HG02970 (cell line): Measurements from ENCODE around the gene MEG3.
"Not testable (repeated sequence)": the region's sequence is repeated elsewhere in the genome, so short reads cannot be mapped to it uniquely, and the experiment has no call there.

ENCODE experiments used
- ATAC-seq: cut with Tn5 transposase; IDR thresholded peaks from one replicate; pipeline ENCODE4 v1.9.1; 2021; ENCODE audit warnings: mild to moderate bottlenecking, moderate library complexity, moderate number of reproducible peaks; ENCODE audit not compliant: unreplicated experiment, low FRiP score

The MEG3 gene

GRCh38 chr14:100810861-100811461 lies 15.0 kb upstream of the MEG3 start:
- no peak for ATAC-seq

DNA sequence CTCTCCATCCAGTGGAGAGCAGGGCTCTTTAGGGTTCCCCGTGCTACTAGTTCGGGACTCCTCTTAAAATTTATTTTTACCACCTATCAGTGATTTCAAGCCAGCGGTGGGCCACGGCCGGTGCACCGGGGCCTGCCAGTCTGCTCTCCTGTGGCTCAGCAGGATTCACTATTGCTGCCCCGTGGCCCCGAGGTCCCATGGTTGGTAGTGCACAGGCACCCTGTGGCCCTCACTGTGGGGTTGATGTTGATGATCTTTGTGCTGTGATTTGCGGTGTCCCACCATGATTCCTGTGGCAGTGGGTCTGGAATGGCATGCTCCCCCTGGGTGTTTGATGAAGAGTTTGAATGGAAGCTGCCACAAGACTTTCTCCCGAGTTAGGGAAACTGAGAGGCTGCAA lies 12.6 kb upstream of the MEG3 start:
- no peak for ATAC-seq

GRCh38 chr14:100815478-100816285 lies 10.2 kb upstream of the MEG3 start:
- ATAC-seq: no peak

DNA sequence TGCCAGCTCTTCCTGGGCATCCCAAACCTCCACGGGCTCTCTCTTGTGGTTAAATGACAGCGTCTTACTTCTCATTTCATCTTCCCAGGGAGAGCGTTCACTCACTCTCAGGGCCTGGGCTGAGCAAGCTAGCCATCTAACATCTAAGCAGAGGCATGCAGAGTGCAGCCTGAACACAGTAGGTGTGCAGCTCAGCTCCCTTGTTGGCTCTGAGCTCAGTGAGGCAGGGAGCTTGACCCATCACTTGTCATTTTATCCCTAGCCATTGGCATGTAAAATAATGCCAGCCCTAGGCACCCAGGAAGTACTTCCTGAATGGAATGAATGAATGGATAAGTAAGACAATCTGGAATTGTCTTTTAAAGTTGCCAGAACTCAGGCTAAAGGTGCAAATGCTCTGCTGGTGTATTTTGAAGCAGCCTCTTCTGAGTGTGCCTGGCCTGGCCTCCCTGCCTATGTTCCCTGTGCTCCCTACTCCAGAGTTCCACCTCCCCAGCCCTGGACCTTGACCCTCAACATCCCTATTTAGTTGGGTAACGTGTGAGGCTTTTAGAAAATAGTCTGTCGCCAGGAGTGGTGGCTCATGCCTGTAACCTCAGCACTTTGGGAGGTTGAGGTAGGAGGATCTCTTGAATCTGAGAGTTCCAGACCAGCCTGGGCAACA lies 9.5 kb upstream of the MEG3 start:
- no peak for ATAC-seq

- ATAC-seq: no peak
Observed at GRCh38 chr14:100816950-100817901, 8.7 kb upstream of the MEG3 start.

GRCh38 chr14:100818221-100818699 lies 7.7 kb upstream of the MEG3 start:
- no peak for ATAC-seq

DNA sequence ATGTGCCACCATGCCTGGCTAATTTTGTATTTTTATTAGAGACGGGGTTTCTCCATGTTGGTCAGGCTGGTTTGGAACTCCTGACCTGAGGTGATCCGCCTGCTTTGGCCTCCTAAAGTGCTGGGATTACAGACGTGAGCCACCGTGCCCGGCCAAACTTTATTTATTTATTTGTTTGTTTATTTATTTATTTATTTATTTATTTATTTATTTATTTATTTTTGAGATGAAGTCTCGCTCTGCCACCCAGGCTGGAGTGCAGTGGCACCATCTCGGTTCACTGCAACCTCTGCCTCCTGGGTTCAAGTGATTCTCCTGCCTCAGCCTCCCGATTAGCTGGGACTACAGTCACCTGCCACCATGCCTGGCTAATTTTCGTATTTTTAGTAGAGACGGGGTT lies 7.0 kb upstream of the MEG3 start:
- ATAC-seq: not testable (repeated sequence)

DNA sequence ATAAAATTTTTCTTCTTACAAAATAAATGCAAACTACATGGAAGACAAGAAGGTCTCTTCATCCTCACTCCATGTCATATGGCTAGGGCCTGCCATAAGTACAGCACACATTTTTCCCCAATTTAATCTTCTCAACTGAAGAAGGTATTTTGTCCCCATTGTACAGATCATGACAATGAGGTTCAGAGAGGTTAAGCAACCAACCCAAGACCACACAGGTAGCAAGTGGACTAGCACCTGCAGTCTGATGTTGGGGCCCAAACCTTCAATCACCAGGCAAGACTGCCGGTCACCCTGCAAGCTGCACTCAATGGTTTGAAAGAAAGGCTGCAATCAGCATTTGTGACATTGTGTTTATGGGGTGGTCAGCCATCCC lies 6.5 kb upstream of the MEG3 start:
- no peak for ATAC-seq

GRCh38 chr14:100819829-100820475 lies 6.0 kb upstream of the MEG3 start:
- no peak for ATAC-seq

DNA sequence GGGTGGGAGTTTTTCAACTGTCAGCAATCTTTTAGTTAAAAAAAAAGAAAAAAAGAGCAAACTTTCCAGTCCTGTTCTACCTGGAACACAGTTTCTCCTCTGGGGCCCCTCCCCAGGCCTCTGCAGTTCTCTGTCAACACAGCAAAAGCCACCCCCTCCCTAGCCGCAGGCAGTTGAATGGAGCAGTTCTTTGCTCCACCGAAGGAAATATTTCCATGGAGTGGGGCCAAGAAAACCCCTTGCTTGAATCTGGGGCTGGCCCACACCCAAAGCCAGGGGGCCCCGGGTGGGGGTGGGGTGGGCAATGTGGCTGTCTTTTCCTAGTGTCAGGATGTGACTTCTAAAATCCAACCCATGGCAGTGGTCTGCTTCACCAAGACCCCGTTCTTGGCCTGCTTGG lies 5.0 kb upstream of the MEG3 start:
- ATAC-seq: no peak

GRCh38 chr14:100822013-100822412 lies 3.9 kb upstream of the MEG3 start:
- ATAC-seq: no peak

GRCh38 chr14:100822532-100823296 lies 3.2 kb upstream of the MEG3 start:
- ATAC-seq: no peak

- no peak for ATAC-seq
Observed at GRCh38 chr14:100823413-100824080, 2.4 kb upstream of the MEG3 start.

GRCh38 chr14:100824091-100824551 lies 1.8 kb upstream of the MEG3 start:
- no peak for ATAC-seq

- no peak for ATAC-seq
Observed at GRCh38 chr14:100824901-100825712, 811 bp upstream of the MEG3 start.

DNA sequence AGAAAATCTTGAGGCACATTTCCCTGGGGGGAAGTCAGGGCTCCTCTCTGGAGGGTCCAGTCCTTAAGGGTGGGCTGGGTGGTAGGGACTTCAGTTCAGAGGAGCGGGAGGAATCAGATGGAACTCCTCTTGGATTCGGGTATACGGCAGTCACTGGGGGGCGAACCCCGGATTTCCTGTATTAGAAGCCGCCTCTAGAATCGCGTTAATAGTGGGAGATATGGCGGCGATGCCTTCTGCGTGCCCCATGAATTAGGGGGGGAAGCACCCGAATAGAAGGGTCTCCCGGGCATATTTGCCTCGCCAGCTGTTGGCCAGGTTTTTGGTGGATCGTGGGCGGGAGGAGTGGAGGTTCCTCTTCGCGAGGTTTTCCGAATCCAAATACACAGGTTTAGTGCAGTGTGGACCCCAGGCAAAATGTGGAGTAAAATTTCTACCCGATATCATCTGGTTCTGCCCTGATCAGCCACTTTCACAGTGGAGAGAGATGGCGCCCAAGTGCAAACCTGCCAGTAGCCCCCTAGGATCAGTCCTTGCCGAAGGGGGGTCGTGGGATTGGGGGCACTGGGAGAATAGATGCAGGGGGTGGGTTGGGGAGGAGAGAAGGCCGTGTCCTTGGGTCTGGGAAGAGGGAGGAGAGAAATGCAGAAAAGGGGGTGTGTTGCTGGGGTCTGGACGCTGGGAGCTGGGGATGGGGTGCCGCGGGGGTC lies 628 bp downstream of the MEG3 start:
- ATAC-seq: no peak
